ENCODE measurements around the gene LDLRAP1.

LDLRAP1 gene

GRCh38 chr1:25544243-25544764, 898 bp downstream of the LDLRAP1 start:
- DNase-seq: no peak

- DNase-seq: no peak
These were observed 1.4 kb downstream of the LDLRAP1 start for GRCh38 chr1:25544819-25545218.

GRCh38 chr1:25545767-25546166, 2.4 kb downstream of the LDLRAP1 start:
- no peak for DNase-seq

GRCh38 chr1:25546193-25546592, 2.8 kb downstream of the LDLRAP1 start:
- DNase-seq: no peak

- DNase-seq: no peak
These were observed 5.2 kb downstream of the LDLRAP1 start for GRCh38 chr1:25548601-25549000.

- DNase-seq: peak; percentile 68
These were observed 6.1 kb downstream of the LDLRAP1 start for GRCh38 chr1:25549273-25550154.

GRCh38 chr1:25550155-25550506, 6.7 kb downstream of the LDLRAP1 start:
- DNase-seq: no peak

- no peak for DNase-seq
These were observed 7.4 kb downstream of the LDLRAP1 start for GRCh38 chr1:25550683-25551310.

- no peak for DNase-seq
These were observed 10.5 kb downstream of the LDLRAP1 start for GRCh38 chr1:25553749-25554429.

GRCh38 chr1:25554430-25554780, 11.0 kb downstream of the LDLRAP1 start:
- DNase-seq: no peak

GRCh38 chr1:25554886-25555752, 11.7 kb downstream of the LDLRAP1 start:
- no peak for DNase-seq

GRCh38 chr1:25555753-25556092, 12.3 kb downstream of the LDLRAP1 start:
- DNase-seq: no peak

- DNase-seq: no peak
These were observed 12.8 kb downstream of the LDLRAP1 start for GRCh38 chr1:25556132-25556670.

- DNase-seq: no peak
These were observed 13.5 kb downstream of the LDLRAP1 start for GRCh38 chr1:25556791-25557476.

GRCh38 chr1:25557543-25557942, 14.1 kb downstream of the LDLRAP1 start:
- DNase-seq: no peak

- DNase-seq: no peak
These were observed 15.6 kb downstream of the LDLRAP1 start for GRCh38 chr1:25559031-25559430.

GRCh38 chr1:25560001-25560400, 16.6 kb downstream of the LDLRAP1 start:
- DNase-seq: no peak

- no peak for DNase-seq
These were observed 17.4 kb downstream of the LDLRAP1 start for GRCh38 chr1:25560788-25561187.

- no peak for DNase-seq
These were observed 18.2 kb downstream of the LDLRAP1 start for GRCh38 chr1:25561421-25562100.

- DNase-seq: peak; percentile 86
These were observed 18.9 kb downstream of the LDLRAP1 start for GRCh38 chr1:25562101-25562927.
